Measurements from ENCODE around the gene TLE3. TPM values are rescaled to one million over a fixed set of nuclear protein-coding genes. Genes with fewer than 3 reads are reported as not detected.
"Not testable (repeated sequence)": the region's sequence is repeated elsewhere in the genome, so short reads cannot be mapped to it uniquely, and the experiment has no call there.

The TLE3 gene
- total RNA-seq, 3 donors from 2014 or later: 67.0 to 73.9 (median 73.4) TPM

DNA sequence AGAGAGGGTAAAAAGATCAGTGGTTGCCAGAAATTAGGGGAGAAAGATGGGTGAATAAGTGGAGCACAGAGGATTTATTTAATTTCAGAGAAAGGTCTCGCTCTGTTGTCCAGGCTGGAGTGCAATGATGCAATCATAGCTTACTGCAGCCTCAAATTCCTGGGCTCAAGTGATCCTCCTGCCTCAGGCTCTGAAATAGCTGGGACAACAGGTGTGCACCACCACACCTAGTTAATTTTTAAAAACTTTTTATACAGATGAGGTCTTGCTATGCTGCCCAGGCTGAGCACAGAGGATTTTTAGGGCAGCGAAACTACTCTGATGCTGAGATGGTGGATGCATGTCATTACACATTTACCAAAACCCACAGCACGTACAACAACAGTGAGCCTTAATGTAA lies 20.9 kb upstream of the TLE3 start:
- no peak for DNase-seq (ENCODE audit: low spot score in 2 of 2)
- Histone ChIP-seq H3K27me3 (no peaks in the 10 kb centered on the region), H3K9me3 (no peaks in the 10 kb centered on the region), H3K36me3 (no peaks in the 10 kb centered on the region), H3K4me3 (no peak overlapping the region), H3K4me1 (no peaks in the 10 kb centered on the region), H3K27ac (no peak overlapping the region)
- no peak for TF ChIP-seq POLR2A (IDR thresholded peaks at IDR 0.05)
- no peak for TF ChIP-seq POLR2AphosphoS5 (IDR thresholded peaks at IDR 0.05)
- TF ChIP-seq, protein P1, sequence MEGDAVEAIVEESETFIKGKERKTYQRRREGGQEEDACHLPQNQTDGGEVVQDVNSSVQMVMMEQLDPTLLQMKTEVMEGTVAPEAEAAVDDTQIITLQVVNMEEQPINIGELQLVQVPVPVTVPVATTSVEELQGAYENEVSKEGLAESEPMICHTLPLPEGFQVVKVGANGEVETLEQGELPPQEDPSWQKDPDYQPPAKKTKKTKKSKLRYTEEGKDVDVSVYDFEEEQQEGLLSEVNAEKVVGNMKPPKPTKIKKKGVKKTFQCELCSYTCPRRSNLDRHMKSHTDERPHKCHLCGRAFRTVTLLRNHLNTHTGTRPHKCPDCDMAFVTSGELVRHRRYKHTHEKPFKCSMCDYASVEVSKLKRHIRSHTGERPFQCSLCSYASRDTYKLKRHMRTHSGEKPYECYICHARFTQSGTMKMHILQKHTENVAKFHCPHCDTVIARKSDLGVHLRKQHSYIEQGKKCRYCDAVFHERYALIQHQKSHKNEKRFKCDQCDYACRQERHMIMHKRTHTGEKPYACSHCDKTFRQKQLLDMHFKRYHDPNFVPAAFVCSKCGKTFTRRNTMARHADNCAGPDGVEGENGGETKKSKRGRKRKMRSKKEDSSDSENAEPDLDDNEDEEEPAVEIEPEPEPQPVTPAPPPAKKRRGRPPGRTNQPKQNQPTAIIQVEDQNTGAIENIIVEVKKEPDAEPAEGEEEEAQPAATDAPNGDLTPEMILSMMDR (IDR thresholded peaks at IDR 0.05): no peak
- intact Hi-C loops (cut with DNase I; ENCODE audit: low total_unique reads): no loop called here

DNA sequence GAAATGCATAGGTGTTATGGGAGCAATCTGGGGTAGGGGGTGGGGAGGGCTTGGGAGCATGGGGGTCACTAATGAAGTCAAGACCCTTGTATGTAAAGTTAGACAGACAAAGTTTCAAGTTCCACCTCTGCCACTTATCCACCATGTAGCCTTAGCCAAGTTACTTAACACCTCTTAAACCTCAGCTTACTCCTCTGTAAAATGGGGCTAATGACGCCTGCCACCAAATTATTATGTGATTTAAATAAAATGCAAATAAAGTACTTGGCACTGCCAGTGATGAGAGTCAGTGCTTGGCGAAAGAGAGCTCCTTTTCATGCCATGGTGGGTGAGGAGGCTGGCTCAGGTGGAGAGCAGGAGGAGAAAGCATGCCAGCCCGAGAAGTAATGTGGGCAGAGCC lies 18.6 kb upstream of the TLE3 start:
- H3K27ac ChIP-seq: no peak overlapping the region
- H3K36me3 ChIP-seq: no peaks in the 10 kb centered on the region
- H3K4me1 ChIP-seq: peaks cover 0 to 5% of the 10 kb centered on the region in 2 donors
- no peaks in the 10 kb centered on the region for H3K27me3 ChIP-seq
- no peak for DNase-seq (ENCODE audit: low spot score in 2 of 2)
- intact Hi-C loops (cut with DNase I; ENCODE audit: low total_unique reads): no loop called here
- no peak for TF ChIP-seq POLR2AphosphoS5 (IDR thresholded peaks at IDR 0.05)
- no peak for TF ChIP-seq POLR2A (IDR thresholded peaks at IDR 0.05)
- TF ChIP-seq, protein P1 (IDR thresholded peaks at IDR 0.05): no peak
- no peak overlapping the region for H3K4me3 ChIP-seq
- H3K9me3 ChIP-seq: no peaks in the 10 kb centered on the region

DNA sequence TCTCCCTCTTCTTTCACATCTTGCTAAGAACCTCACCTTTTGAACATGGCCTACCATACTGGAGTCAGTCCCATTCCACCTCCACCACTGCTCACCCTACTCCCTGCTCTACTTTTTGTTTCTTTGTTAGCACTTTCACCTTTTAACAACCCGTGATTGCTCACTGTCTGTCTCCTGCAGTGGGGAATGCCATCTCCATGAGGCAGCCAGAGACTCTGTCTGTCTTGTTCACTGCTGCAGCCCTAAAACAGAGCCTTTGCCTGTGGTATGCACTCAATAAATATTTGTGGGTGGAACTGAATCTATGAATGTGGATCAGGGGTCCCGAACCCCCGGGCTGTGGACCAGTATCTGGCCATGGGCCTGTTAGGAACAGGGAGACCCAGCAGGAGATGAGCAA lies 16.5 kb upstream of the TLE3 start:
- Histone ChIP-seq H3K9me3 (no peaks in the 10 kb centered on the region), H3K4me3 (no peak overlapping the region), H3K27ac (no peak overlapping the region), H3K4me1 (peaks cover 0 to 5% of the 10 kb centered on the region in 2 donors), H3K27me3 (no peaks in the 10 kb centered on the region), H3K36me3 (no peaks in the 10 kb centered on the region)
- TF ChIP-seq POLR2A (IDR thresholded peaks at IDR 0.05): no peak
- TF ChIP-seq, protein P1 (IDR thresholded peaks at IDR 0.05): no peak
- no peak for TF ChIP-seq POLR2AphosphoS5 (IDR thresholded peaks at IDR 0.05)
- no peak for DNase-seq (ENCODE audit: low spot score in 2 of 2)
- intact Hi-C loops (cut with DNase I; ENCODE audit: low total_unique reads): loop anchor here (5.0 kb wide), 1 partner anchor 797 kb away; no protein-coding TSS in a partner anchor

DNA sequence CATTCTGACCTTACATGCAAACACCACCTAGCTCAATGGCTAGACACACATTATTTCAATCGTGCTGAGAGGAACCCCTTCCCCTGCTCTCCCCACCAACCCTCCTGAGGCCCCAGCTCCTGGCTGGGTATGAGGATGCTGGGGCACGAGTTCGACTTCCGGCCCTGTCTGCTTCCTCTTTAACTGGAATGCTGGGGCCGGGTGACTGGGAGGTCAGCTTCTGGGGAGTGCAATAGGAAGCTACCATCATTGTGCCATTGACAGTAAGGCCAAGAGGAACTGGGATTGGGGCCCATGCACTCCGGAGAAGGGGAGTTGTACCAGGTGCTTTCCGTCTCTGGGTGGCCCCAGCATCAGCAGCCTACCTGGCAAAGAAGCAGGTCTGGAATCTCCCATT lies 15.6 kb upstream of the TLE3 start:
- Histone ChIP-seq H3K36me3 (no peaks in the 10 kb centered on the region), H3K27ac (no peak overlapping the region), H3K9me3 (no peaks in the 10 kb centered on the region), H3K4me3 (no peak overlapping the region), H3K27me3 (no peaks in the 10 kb centered on the region), H3K4me1 (peaks cover 0 to 5% of the 10 kb centered on the region in 2 donors)
- intact Hi-C loops (cut with DNase I; ENCODE audit: low total_unique reads): loop anchor here (5.0 kb wide), 1 partner anchor 796 kb away; no protein-coding TSS in a partner anchor
- DNase-seq (ENCODE audit: low spot score in 2 of 2): no peak
- TF ChIP-seq, protein P1 (IDR thresholded peaks at IDR 0.05): no peak
- TF ChIP-seq POLR2AphosphoS5 (IDR thresholded peaks at IDR 0.05): no peak
- TF ChIP-seq POLR2A (IDR thresholded peaks at IDR 0.05): no peak

DNA sequence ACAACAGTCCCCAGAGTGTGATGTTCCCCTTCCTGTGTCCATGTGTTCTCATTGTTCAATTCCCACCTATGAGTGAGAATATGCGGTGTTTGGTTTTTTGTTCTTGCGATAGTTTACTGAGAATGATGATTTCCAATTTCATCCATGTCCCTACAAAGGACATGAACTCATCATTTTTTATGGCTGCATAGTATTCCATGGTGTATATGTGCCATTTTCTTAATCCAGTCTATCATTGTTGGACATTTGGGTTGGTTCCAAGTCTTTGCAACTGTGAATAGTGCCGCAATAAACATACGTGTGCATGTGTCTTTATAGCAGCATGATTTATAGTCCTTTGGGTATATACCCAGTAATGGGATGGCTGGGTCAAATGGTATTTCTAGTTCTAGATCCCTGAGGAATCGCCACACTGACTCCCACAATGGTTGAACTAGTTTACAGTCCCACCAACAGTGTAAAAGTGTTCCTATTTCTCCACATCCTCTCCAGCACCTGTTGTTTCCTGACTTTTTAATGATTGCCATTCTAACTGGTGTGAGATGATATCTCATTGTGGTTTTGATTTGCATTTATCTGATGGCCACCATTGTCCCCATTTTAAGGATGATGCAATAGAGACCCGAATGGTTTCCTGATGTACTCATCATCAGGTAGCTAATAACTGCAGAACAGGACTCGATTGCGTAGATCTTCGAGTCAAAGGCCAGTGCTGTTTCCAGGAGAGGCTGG lies 15.0 kb upstream of the TLE3 start:
- not testable (repeated sequence) for H3K9me3 ChIP-seq; DNase-seq (ENCODE audit: low spot score in 2 of 2); H3K27ac ChIP-seq; H3K4me1 ChIP-seq; H3K36me3 ChIP-seq; H3K4me3 ChIP-seq; H3K27me3 ChIP-seq
- intact Hi-C loops (cut with DNase I; ENCODE audit: low total_unique reads): loop anchor here (5.0 kb wide), 1 partner anchor 795 kb away; no protein-coding TSS in a partner anchor
